ENCODE data around the gene FAM120C. TPM values are rescaled to one million over a fixed set of nuclear protein-coding genes. Genes with fewer than 3 reads are reported as not detected.
A peak's percentile ranks its signal among the peaks of the same experiment; 100 is the strongest.

FAM120C gene
- polyA plus RNA-seq, 3 donors = 1.7 to 2.6 (median 1.8) TPM

- H3K4me3 Mint-ChIP-seq = no peak overlapping the region
- peaks cover 48 to 81% of the 10 kb centered on the region in 2 donors for H3K36me3 ChIP-seq (replicated peaks in 1 of 2; ENCODE audit: control insufficient read depth in 1 of 2, insufficient read depth in 2 of 2, low read length in 2 of 2)
- peaks cover 1% of the 10 kb centered on the region for H3K4me1 Mint-ChIP-seq
- H3K27me3 ChIP-seq (ENCODE audit: control insufficient read depth in 2 of 2, insufficient read depth in 2 of 2, low read length in 2 of 2) = no peaks in the 10 kb centered on the region
- no peak overlapping the region for H3K9ac ChIP-seq (ENCODE audit: insufficient read depth, low read length, poor library complexity, severe bottlenecking)
- intact Hi-C loops (cut with micrococcal nuclease) = no loop called here
- H3K4me2 ChIP-seq (replicated peaks; ENCODE audit: extremely low read depth, low read length, poor library complexity, severe bottlenecking) = no peak overlapping the region
- no peaks in the 10 kb centered on the region for H3K79me2 ChIP-seq (ENCODE audit: insufficient read depth, low read length)
- no peak for TF ChIP-seq CTCF (IDR thresholded peaks at IDR 0.05)
- H2AFZ ChIP-seq (ENCODE audit: insufficient read depth, low read depth, low read length, poor library complexity, severe bottlenecking) = no peak overlapping the region
- H4K20me1 ChIP-seq (ENCODE audit: insufficient read depth, low read length) = no peaks in the 10 kb centered on the region
- H3K27ac Mint-ChIP-seq = peak overlapping the region in 1 of 7 donors; percentile 16
- H3K27ac ChIP-seq (ENCODE audit: low read depth in 1 of 2, low read length in 2 of 2) = no peak overlapping the region
- 96% methylated on average over 2 of the region's 5 CpGs for WGBS (ENCODE audit: insufficient coverage)
- DNase-seq = no peak
- H3K9me3 ChIP-seq (replicated peaks in 1 of 2; ENCODE audit: control insufficient read depth in 1 of 2, insufficient read depth in 1 of 2, low read length in 2 of 2) = no peaks in the 10 kb centered on the region
- peaks cover 0 to 5% (median 0%) of the 10 kb centered on the region in 7 donors for H3K9me3 Mint-ChIP-seq
- H3K36me3 Mint-ChIP-seq = peaks cover 61 to 63% of the 10 kb centered on the region in 2 donors
- no peak overlapping the region for H3K4me3 ChIP-seq (replicated peaks in 1 of 3; ENCODE audit: low read depth in 2 of 3, low read length in 3 of 3)
- H3K4me1 ChIP-seq (ENCODE audit: control insufficient read depth in 1 of 2, insufficient read depth in 2 of 2, low read length in 2 of 2) = no peaks in the 10 kb centered on the region
- H3K27me3 Mint-ChIP-seq (ENCODE audit: low read depth in 3 of 3) = no peaks in the 10 kb centered on the region
Observed at GRCh38 chrX:54024350-54024749, 158.7 kb downstream of the FAM120C start.

Small RNA genes lying within 50 kb of the gene (small RNA-seq; reads per million reads assigned to genes)
- not detected for gene AL589872.1 (ENCODE audit: insufficient read length, low read depth)

Other genes starting within 250 kb of the FAM120C start
- 10 to 100 TPM; 10.5 to 20.3 (median 11.9) TPM for gene PHF8, start 138.8 kb downstream of the FAM120C start, polyA plus RNA-seq
- gene WNK3, start 174.8 kb upstream of the FAM120C start, polyA plus RNA-seq = not detected

Measured in CD14-positive monocyte (primary cell).